GM12873 (cell line): ENCODE measurements around the gene HYLS1.

Experiments used
- CTCF ChIP-seq: IDR thresholded peaks from 2 replicates; pipeline ENCODE4 v1.5.1; 2012; ENCODE audit warnings: low read depth, mild to moderate bottlenecking, moderate library complexity, low read length, control low read depth; ENCODE audit not compliant: insufficient read depth; ENCODE audit errors: missing control alignments

Gene HYLS1

GRCh38 chr11:125949271-125950177 is 62.1 kb downstream of the HYLS1 start:
- TF ChIP-seq CTCF, result no peak

GRCh38 chr11:125950178-125950490 is 62.7 kb downstream of the HYLS1 start:
- TF ChIP-seq CTCF, result no peak
